Measurements from ENCODE around the gene RNASET2.
"Not testable (repeated sequence)": the region's sequence is repeated elsewhere in the genome, so short reads cannot be mapped to it uniquely, and the experiment has no call there.

The RNASET2 gene

DNA sequence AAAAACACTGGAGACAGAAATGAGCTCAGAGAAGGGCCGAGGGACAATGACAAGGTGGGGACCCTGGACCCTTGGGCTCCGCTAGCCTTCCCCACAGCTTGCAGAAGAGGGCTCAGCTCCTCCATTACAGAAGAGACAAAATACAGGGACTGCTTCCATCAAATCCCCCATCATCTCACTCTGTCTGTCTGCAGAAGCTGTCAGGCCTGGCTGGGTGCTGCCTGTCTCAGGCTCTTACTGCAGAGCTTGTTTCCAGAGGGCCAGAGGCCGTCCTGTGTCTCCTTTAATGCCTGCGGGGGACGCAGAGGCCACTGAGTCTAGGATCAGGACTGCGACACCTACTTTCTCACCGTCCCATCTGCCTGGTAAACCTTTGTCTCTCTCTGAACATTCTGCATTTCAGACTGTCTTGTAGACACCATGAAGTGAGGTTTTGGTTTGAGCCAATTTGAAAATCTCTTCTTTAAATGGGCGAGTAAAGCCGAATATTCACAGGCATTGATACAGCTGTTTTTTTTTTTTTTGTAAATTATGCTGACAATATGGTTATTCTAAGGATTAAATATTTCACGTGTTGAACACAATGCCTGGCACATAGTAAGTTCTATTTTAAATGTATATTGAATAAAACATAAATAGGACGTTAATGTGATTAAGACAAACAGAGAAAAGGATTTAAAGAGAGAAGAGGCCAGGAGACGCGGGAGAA is 28.3 kb downstream of the RNASET2 start:
- DNase-seq (ENCODE audit: low read depth in 2 of 2): no peak

- no peak for DNase-seq (ENCODE audit: low read depth in 2 of 2)
These were observed 29.0 kb downstream of the RNASET2 start for GRCh38 chr6:166927240-166927934.

GRCh38 chr6:166926748-166927147 is 29.6 kb downstream of the RNASET2 start:
- no peak for DNase-seq (ENCODE audit: low read depth in 2 of 2)

DNA sequence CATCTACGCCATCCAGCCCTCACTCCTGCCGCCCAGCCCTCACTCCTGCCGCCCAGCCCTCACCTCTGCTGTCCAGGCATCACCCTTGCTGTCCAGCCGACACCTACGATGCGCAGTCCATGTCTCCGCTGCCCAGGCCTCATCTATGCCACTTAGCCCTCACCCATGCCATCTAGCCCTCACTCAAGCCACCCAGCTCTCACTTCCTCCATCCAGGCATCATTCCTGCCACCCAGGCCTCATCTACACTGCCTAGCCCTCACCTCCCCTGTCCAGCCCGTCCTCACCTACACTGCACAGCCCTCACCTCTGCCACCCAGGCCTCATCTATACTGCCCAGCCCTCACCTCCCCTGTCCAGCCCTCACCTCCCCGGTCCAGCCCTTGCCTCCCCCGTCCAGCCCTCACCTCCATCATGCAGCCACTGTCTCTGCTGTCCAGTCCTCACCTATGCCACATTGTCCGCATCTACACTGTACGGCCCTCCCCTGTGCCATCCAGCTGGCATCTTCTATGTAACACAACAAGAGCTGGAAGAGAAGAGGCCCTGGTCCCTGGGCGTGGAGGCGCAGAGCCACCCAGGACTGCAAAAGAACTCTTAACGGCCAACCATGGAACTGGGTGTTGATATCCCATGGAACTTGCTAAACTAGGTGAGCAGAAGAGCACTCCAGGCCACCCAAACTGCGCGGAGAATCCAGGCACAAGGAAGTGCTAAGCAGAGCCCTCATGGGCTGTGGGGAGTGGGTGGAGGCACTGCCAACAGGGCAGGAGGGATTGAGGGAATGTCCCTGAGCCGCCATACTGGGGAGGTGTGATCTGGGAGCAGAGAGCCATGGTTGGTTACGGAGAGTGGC is 31.0 kb downstream of the RNASET2 start:
- DNase-seq (ENCODE audit: low read depth in 2 of 2): no peak

- DNase-seq (ENCODE audit: low read depth in 2 of 2): no peak
These were observed 31.8 kb downstream of the RNASET2 start for GRCh38 chr6:166924531-166924930.

GRCh38 chr6:166922937-166923336 is 33.4 kb downstream of the RNASET2 start:
- no peak for DNase-seq (ENCODE audit: low read depth in 2 of 2)

- DNase-seq (ENCODE audit: low read depth in 2 of 2): no peak
These were observed 34.8 kb downstream of the RNASET2 start for GRCh38 chr6:166921570-166921969.

DNA sequence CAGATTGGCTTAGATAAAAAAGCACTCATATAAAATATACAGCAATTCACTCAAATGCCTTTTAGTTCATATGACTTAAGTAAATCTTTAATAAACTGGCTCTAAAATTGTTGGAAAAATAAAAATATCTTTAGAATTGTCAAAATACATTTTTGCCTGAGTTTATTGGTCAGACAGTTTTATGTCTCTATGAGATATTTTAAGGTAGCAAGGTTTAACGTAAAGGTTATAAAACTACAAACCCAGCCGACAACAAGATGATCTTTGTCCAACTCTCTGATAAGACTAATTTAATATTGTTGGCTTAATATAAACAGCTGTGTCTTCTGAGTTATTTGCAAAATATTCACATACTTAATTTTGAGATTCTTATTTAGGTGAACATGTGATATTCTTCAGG is 39.5 kb downstream of the RNASET2 start:
- no peak for DNase-seq (ENCODE audit: low read depth in 2 of 2)

DNA sequence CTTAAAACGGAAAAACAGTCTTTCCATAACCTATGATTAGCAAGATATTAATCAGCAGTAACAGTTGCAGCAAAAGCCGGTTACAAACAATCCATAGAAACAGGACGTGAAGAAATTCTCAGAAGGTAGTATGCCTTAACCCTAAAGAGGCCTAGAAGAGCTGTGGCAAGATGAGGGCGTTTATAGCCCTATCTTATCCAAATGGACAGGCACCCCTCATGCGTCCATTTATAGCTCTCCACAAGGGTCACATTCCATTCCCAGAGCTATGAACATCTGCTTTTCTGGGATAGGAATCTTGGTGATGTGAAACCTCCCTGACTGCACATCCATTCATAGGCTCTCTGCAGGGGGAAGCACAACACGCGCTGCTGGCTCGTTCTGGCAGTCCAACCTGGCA is 40.9 kb downstream of the RNASET2 start:
- DNase-seq (ENCODE audit: low read depth in 2 of 2): not testable (repeated sequence)

GRCh38 chr6:166914952-166915351 is 41.4 kb downstream of the RNASET2 start:
- DNase-seq (ENCODE audit: low read depth in 2 of 2): not testable (repeated sequence)

DNA sequence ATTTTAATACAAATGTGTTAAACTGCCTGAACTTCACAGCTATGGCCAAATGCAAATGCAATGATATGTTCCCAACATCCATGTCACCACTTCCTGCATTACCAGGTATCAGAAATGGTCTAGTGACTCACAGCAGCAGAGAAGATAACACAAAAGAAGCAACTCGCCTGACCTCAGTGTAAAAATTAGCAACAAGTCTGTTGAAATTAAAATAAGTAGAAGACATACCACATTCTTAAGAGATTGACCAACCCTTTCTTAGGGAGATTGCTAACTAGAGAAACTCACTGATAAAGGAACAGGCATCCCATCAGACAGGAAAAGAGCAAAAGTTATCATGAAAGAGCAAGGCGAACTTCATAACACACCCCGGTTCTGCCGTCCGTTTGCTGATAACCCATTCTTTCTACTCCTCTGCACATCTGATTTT is 45.1 kb downstream of the RNASET2 start:
- DNase-seq (ENCODE audit: low read depth in 2 of 2): no peak

DNA sequence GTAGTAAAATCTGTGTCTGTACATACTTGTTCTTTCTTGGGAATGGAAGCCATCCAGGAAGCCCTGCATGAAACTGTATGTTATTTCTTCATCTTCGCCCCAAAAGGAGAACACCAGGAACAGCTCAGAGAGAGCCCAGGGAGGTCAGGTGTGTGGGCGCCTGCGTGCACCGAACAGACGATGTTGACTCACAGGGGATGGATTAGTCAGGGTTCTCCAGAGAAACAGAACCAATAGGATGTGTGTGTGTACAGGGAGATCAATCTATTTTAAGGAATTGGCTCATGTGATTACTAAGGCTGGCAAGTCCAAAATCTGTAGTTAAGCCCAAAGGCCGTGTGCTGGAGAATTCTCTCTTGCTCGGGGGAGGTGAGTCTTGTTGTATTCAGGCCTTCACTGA is 45.7 kb downstream of the RNASET2 start:
- no peak for DNase-seq (ENCODE audit: low read depth in 2 of 2)

DNA sequence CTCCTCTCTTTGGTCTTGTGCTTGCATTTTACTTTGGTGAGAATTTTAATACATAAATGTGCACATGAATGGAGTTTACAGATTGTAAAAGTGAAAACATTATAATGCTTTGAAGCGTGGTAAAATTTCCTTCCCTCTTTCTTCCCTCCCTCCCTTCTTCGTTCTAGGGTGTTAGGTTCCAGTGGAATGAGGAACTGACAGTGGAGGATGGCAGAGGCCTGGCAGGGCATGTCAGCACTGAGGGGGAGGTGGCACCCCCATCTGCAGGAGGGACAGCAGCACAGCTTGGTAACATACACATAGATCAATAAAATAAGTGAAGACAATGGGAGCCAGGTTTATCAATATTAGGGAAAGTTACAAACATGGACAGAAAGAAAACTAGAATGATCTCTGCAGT is 47.5 kb downstream of the RNASET2 start:
- DNase-seq (ENCODE audit: low read depth in 2 of 2): no peak

DNA sequence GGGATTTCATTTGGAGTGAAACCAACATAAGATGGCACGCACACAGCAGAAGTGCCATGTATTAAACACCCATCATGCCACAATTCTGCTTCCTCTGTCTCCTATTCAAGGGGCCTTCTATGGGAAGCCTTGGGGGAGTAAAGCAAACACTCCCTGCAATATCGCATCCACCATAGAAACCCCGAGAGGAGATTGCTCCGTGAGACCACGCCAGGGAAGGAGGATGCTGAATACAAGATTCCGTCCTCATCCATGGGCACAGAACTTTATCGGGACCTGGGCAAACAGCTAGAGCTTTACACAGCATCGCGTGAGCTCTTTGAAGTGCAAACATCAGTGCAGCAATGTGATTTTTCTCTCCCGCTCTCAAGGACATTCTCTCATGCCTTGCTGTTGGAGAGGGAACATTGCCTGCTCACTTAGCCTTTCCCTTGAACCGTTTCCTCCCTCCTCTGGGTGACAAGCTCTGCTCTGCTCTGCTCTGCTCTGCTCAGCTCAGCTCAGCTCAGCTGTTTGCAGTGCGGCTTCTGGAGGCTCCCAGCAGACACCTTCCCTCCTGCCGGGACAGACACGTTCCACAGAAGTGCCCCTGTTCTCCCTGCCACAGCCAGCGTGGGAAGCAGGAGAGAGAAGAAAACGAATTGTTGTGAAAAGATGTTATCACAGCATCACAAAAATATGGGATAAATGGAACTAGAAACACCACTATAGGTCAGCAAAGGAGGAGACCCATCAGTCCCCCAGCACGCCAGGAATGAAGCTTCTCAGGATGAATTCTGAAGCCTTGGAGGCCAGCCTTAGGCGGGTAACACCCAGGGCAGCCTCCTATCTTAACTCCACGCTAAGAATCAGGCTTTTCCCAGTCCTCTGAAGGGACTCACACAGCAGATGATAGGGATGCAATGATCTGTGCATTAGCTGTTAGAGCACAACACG is 48.2 kb downstream of the RNASET2 start:
- DNase-seq (ENCODE audit: low read depth in 2 of 2): no peak

GRCh38 chr6:166907373-166907841 is 48.9 kb downstream of the RNASET2 start:
- DNase-seq (ENCODE audit: low read depth in 2 of 2): no peak

DNA sequence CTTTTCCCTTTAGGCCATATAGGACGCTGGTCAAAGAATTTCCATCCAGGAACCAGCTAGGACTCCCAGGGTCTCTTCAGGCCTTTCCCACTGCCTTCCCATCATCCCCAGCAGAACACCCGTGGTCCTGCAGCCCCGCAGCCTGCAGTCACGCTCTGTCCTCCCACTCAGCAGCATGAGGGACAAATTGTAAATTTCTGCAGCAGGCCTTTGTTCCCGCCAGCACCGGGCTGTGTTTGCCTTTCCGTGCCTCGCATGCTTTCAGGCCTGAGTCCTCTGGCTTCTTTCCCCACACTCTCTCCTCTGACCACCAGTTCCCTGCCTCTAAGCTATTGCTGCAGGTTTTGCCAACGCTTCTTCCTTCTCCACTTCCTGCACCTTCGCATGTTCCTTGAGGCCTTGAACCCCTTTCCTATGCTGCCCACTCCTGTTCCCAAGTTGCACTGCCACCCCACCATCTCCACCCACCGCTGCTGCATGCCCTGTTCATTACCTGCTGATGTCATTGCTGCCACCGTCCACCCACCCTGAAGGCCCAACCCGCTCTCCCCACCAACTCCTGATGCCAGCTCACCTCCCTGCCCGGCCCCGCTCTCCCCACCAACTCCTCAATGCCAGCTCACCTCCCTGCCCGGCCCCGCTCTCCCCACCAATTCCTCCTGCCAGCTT is 49.8 kb downstream of the RNASET2 start:
- DNase-seq (ENCODE audit: low read depth in 2 of 2): no peak

DNA sequence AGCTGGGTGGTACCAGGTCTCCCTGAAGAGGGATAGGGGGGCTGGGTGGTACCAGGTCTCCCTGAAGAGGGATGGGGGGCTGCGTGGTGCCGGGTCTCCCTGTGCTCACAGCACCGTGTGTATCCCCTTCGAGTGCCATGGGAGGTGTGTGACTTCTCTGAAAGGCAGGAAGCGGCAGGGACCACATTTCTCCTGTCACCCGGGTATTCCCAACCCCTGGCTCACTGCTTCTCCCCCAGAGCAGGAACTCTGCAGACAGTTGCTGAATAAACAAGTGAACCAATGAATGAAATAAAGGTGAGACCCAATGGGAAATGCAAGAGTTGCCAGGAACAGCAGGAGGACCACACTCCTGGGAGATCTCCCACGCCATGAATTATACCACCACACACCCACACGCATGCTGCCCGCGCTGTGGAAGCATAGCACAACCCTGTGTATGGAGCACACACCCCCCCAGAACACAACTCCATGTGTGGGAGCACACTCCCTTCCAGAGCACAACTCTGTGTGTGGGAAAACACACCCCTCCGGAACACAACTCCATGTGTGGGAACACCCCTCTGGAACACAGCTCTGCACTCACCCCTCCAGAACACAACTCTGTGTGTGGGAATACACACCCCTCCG is 50.7 kb downstream of the RNASET2 start:
- no peak for DNase-seq (ENCODE audit: low read depth in 2 of 2)

GRCh38 chr6:166905013-166905412 is 51.3 kb downstream of the RNASET2 start:
- no peak for DNase-seq (ENCODE audit: low read depth in 2 of 2)

GRCh38 chr6:166904101-166904746 is 52.1 kb downstream of the RNASET2 start:
- DNase-seq (ENCODE audit: low read depth in 2 of 2): no peak

DNA sequence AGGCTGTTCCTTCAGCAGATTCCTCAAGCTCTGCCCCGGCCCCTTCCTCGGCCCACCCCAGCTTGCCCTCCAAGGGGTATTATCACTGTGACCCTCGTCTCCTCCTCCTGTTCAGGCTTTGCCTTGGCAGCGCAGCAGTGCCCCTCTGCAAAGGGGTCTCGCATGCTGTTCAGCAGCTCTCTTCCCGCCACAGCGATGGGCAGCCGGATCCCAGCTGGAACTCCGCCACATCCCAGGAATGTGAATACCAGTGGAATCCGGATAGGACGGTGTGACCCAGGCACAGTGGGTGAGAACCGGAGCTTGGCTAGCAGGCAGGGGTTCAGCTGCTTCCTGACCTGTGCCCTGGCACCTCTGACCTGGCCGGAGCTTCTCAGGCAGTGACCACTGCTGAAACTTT is 52.9 kb downstream of the RNASET2 start:
- no peak for DNase-seq (ENCODE audit: low read depth in 2 of 2)

All from stimulated activated CD4-positive, alpha-beta T cell treated with anti-CD3 and anti-CD28 coated beads, Interleukin-1b, Interleukin-23, amount 100 ng/mL, for 4 hours (primary cell).